Stimulated activated CD4-positive, alpha-beta T cell treated with anti-CD3 and anti-CD28 coated beads, Interleukin-15, amount 100 ng/mL, for 24 hours (primary cell): ENCODE results near the gene KLHL42.

Experiments
- DNase-seq: peaks from one replicate; pipeline ENCODE4 v3.0.0-alpha.2; 2020

Gene KLHL42

DNA sequence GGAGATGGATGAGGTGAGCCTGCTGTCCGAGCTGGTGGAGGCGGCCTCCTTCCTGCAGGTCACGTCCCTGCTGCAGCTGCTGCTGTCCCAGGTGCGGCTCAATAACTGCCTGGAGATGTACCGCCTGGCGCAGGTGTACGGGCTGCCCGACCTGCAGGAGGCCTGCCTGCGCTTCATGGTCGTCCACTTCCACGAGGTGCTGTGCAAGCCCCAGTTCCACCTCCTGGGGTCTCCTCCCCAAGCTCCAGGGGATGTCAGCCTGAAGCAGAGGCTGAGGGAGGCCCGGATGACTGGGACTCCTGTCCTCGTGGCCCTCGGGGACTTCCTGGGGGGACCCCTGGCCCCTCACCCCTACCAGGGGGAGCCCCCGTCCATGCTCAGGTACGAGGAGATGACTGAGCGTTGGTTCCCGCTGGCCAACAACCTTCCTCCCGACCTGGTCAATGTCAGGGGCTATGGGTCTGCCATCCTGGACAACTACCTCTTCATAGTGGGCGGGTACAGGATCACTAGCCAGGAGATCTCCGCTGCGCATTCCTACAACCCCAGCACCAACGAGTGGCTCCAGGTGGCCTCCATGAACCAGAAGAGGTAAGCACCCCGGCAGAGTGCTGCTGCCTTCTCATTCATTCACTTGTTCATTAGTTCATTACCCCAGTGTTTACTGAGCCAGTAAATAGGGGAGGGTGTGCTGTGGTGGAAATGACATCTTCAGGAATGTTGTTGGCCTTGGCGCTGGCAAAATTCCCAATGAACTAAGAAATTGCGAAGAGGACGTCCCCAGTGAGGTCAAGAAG, 777 bp downstream of the KLHL42 start:
- peak; percentile 50 for DNase-seq

DNA sequence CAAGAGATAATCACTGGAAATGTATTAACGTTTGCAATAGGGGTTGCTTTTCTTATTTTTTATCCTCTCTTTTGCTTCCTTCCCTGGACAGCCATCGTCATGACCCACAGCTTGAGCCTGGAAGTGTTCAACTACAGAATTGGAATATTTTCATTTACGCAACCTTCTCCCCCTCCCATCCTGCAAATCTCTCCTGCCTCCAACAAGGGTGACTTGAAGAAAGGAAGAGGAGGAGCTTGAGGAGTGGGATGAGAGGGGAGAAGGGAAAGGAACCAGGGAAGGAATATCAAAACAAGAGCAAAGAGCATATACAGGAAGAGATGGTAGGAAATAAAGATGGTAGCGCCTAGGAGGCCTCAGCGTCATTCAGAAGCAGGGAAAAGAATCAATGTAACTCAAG, 1.6 kb downstream of the KLHL42 start:
- no peak for DNase-seq

- no peak for DNase-seq
Observed at GRCh38 chr12:27782481-27782880, 2.4 kb downstream of the KLHL42 start.

- DNase-seq = no peak
Observed at GRCh38 chr12:27785882-27786570, 6.0 kb downstream of the KLHL42 start.

- no peak for DNase-seq
Observed at GRCh38 chr12:27787559-27787958, 7.5 kb downstream of the KLHL42 start.

DNA sequence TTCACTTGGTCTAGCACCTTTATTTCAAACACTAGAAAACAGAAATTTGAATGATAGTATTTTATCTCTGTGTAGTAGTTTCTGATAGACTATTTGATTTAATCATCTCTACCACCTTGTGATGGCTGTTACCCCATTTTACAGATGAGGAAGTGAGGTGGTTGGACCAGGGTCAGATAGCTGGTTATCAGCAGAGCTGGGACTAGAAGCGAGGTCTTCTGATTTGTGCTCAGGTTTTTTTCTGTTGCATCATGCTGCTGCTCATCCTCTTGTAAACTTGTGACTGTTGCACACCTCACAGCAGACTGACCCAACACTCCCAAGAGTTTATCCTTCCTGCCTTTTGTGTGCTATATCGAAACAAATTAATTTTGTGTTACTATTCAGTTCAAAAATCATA, 10.1 kb downstream of the KLHL42 start:
- no peak for DNase-seq

GRCh38 chr12:27794818-27795584, 15.0 kb downstream of the KLHL42 start:
- DNase-seq = no peak

DNA sequence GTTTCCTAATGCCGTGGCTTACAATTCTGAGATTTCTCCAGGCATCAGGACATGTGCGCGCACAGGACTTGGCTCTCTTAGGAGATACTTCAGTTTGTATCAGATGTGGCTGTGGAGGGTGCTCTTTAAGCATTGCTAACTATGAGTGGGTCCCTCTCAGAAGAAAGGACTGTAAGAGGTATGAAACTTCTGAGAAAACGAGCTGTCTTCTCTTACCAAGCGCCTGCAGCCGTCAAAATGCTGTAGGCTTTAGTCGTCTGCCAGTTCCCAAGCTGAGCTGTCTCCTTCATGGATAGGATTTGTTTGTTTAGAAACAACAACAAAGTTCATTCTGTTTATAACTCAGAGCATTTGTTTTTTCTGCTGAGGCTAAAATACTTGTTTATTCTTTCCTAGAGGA, 16.1 kb downstream of the KLHL42 start:
- no peak for DNase-seq

DNA sequence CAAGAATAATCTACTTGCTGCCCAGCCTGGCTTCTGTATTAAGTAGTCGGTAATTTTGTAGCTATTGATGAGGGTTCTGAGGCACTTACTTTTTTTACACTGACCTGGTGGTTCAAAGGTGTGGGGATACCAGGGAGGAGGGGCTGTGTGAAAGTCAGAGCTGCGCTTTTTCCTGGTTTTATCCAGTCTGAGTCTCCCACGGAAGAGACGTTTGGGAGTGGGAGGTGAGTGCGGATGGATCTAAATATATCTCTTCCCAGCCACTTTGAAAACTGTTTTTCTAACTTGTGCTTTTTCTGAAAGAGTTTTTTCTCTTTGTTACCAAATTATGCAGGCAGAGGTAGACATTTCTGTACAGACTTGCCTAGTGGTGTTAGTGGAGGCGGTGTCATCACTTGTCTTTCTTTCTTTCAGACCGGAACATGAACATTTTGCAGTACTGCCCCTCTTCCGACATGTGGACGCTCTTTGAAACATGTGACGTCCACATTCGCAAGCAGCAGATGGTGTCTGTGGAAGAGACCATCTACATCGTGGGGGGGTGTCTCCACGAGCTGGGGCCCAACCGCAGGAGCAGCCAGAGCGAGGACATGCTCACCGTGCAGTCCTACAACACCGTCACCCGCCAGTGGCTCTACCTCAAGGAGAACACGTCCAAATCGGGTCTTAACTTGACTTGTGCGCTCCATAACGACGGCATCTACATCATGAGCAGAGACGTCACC, 17.4 kb downstream of the KLHL42 start:
- DNase-seq = no peak

- DNase-seq = no peak
Observed at GRCh38 chr12:27800819-27801218, 20.8 kb downstream of the KLHL42 start.

DNA sequence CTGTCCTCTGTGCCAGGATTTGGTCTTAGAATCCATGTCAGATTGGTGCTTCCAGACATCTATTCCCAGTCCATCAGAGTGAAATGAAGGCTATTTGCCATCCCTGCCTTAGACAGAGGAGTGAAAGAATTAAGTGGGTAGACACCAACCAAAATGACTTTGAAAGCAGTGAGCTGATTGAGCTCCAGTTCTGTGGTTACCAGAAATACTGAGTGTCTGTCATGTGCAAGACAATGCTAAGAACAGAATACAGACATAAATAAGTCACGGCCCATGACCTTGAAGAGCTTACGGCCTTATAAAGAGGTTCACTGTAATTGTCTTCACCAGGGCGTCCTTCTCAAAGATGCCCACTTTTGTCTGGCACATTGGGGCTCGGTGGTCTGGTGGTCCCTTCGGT, 21.6 kb downstream of the KLHL42 start:
- no peak for DNase-seq

DNA sequence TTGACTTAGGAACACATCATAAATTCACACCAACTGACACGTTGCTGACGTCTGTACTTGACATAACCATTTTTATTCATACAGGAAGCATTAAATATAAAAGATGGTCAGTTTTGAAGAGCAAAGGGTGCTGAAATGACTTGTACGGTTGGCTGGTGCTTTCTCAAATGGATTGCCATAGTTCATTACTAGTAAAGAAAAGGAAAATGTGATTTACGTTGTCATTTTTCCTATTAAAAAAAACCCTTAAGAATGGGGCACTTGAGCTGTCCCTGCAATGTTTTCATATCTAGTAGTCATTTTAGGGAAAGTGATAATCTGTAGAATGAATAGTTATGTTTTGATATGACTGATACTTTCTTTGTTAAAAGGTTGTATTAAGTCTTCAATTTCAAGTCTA, 22.5 kb downstream of the KLHL42 start:
- peak; percentile 30 for DNase-seq

- DNase-seq = no peak
Observed at GRCh38 chr12:27802936-27803335, 22.9 kb downstream of the KLHL42 start.

- DNase-seq = no peak
Observed at GRCh38 chr12:27805238-27805637, 25.2 kb downstream of the KLHL42 start.

GRCh38 chr12:27806259-27806658, 26.2 kb downstream of the KLHL42 start:
- DNase-seq = no peak

GRCh38 chr12:27807063-27807703, 27.1 kb downstream of the KLHL42 start:
- DNase-seq = peak; percentile 41

DNA sequence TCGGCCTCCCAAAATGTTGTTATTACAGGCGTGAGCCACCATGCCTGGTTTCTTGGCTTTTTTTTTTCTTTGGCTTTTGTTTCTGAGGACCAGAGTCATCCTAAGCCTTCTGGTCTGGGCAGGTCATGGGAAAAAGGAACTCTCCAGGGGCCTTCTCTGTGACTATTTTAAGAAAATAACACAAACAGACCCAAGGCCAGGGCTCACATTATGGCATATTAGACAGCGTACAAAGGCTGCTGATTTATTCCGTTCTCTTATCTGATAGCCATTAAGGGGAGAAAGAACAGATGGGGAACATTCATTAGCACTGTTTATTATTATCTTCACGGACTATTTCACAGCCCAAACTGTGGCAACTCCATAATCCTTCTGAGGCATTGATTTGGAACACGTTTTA, 28.8 kb downstream of the KLHL42 start:
- DNase-seq = no peak

- DNase-seq = no peak
Observed at GRCh38 chr12:27810756-27811155, 30.7 kb downstream of the KLHL42 start.

DNA sequence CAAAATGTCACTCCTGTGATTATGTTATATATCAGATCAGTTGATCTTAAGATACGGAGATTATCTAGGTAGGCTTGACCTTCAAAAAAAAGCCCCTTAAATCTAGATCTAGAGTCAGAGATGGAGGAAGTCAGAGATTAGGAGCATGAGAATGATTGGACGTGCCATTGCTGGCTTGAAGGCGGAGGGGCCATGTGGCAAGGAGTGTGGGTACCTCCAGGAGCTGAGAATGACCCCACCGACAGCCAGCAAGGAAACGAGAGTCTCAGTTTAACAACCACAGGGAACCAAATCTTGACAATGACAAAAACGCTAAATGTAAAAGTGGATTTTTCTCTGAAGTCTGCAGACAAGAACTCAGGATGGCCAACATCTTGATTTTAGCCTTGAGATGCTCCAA, 32.5 kb downstream of the KLHL42 start:
- DNase-seq = no peak

GRCh38 chr12:27814411-27814810, 34.4 kb downstream of the KLHL42 start:
- DNase-seq = no peak

GRCh38 chr12:27814851-27815591, 35.0 kb downstream of the KLHL42 start:
- no peak for DNase-seq

- no peak for DNase-seq
Observed at GRCh38 chr12:27817766-27818165, 37.7 kb downstream of the KLHL42 start.
